NCI-H1694 (cell line): ENCODE measurements around the gene CENPB.
A peak's percentile ranks its signal among the peaks of the same experiment; 100 is the strongest.
"Not testable (repeated sequence)": the region's sequence is repeated elsewhere in the genome, so short reads cannot be mapped to it uniquely, and the experiment has no call there.

Experiments used
- DNase-seq: peaks from one replicate; lab custom pipeline; 2025; lab: John Stamatoyannopoulos, UW

The CENPB gene

DNA sequence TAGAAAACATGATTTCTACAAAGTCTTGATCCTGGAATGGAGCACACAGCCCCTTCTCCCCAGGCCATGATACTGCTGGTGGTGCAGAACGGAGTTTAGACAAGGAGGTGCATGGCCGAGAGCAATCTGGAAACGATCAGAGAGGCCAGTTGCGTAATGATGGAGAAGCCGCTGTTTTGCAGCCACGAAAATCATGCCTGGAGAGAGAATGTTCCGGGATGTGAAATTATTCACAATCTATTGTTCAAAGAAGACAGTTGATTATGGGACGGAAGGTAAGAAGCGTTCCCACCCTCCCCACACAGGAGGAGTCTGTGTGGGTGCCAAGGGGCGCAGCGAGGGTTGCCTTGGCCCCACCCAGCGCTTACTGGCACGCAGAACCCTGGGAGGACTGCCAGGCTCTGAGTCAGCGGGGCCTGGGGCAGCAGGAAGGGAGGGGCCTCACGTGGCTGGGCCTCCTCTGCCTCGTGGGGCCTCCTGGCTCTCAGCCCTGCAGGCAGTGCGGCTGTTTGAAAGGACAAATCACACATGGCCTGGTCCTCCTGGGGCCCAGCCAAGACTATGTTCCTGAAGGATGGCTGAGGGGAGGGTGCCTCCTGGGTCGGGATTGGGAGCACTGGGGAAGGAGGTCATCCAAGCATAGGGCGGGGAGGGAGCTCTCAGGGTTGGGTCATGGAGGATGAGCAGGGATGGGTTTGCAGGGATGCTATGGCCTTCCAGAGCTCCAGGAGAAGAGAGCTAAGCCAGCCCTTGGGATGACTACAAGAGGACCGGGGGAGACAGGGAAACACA is 25.1 kb upstream of the CENPB start:
- peak; percentile 98 for DNase-seq

DNA sequence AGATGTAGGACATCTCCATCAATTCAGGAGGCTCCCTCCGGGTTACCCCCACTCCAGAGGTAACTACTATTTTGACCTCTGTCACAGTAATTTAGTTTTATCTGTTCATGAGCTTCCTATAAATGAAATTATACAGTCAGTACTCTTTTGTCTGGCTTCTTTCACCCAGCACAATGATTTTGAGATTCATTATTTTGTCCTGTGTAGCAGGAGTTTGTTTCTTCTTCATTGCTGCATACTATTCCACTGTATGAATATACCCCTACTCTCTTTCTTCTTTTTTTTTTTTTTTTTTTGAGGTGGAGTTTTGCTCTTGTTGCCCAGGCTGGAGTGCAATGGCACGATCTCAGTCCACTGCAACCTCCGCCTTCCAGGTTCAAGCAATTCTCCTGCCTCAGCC is 22.0 kb upstream of the CENPB start:
- DNase-seq, result no peak

DNA sequence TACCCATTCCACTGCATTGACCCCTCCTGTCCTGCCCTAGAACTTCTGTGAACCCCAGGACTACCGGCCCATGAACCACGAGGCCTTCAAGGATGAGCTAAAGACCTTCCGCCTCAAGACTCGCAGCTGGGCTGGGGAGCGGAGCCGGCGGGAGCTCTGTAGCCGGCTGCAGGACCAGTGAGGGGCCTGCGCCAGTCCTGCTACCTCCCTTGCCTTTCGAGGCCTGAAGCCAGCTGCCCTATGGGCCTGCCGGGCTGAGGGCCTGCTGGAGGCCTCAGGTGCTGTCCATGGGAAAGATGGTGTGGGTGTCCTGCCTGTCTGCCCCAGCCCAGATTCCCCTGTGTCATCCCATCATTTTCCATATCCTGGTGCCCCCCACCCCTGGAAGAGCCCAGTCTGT is 18.2 kb upstream of the CENPB start:
- no peak for DNase-seq

DNA sequence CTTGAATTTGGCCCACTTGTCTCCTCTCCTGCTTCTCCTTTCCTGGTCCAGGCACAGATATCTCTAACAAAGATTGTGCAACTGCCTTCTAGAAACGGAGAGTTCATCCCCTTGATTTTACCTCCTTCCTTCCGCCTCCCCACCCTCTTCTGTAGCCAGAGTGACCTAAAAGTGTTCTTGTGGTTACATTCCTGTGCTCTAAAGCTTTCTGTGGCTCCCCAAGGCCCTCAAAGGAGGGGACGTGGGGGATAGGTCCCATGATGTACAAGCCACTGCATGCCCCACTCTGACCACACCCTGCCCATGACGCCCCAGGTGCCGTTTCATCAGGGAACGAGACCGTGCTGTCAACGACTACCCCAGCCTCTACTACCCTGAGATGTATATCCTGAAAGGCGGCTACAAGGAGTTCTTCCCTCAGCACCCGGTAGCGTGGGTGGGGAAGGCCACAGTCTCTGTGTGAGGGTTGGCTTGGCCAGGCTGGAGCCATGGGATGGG is 17.8 kb upstream of the CENPB start:
- DNase-seq, result no peak

DNA sequence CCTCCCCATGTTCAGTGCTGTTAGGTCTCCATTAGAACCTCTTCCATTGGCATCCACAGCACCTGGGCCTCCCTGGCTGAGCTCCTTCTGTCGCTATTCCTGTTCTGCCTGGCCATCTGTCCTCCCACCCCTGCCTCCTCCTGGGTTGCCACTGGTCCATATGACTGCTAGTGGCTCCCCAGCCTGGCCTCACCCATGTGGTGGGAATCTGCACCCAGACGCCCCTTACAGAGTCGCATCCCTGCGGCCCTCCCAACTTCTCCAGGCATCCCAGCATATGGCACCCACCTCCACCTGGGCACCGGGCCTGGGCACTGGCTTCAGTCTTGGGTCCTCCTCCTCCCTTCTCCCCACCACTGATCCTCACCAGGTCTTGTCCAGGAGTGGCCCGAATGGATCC is 17.3 kb upstream of the CENPB start:
- DNase-seq, result no peak

DNA sequence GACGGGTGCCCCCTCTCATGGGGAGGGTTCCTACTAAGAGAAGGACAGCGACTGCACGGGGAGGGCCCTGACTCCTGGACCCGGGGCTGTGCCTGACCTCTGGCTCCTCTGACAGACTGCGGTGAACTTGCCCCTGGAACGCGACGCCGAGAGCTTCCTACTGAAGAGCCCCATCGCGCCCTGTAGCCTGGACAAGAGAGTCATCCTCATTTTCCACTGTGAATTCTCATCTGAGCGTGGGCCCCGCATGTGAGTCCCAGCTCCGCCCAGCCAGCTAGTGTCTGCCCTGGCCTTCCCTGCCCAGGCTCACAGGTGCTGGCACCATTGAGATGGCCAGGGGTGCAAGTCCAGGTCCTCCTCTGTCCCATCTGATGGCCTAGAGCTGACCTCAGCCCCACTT is 16.7 kb upstream of the CENPB start:
- DNase-seq, result no peak

DNA sequence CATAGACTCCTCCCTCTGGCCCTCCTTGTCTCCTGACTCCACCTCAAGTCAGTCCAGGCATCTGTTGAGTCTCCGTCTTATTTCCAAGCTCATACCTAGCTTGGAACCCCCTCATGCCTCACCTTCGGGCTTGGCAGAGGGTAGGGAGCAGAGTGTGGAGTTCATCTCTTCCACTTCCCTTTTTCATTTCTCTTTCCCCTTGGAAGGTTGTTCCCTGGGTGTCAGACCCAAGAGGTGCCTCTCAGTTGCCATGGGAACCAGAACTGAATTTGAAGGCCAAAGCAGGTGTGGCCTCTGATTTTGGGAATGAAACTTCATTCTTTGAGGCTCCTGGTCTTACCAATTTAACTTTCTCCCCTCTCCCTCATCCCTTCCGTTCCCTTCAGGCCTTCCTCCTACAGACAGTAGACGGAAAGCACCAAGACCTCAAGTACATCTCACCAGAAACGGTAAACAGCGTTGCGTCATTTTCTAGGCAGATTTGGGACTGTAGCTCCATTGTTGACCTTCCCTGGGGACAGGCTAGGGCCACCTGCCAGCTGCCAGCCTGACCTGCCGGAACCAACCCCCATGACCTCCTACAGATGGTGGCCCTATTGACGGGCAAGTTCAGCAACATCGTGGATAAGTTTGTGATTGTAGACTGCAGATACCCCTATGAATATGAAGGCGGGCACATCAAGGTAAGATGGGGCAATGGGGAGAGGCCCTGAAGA is 16.1 kb upstream of the CENPB start:
- no peak for DNase-seq

DNA sequence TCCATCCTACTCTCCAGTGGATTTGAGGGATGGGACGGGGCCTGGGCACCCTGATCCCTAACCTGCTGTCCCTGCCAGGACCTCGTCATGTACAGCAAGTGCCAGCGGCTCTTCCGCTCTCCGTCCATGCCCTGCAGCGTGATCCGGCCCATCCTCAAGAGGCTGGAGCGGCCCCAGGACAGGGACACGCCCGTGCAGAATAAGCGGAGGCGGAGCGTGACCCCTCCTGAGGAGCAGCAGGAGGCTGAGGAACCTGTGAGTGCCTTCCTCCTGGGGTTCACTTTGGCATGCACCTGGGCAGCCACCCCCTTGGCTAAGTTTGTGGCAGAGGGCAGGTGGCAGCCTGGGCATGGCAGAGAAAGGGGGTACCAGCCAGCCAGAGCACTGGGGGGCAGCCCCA is 15.3 kb upstream of the CENPB start:
- DNase-seq, result no peak

DNA sequence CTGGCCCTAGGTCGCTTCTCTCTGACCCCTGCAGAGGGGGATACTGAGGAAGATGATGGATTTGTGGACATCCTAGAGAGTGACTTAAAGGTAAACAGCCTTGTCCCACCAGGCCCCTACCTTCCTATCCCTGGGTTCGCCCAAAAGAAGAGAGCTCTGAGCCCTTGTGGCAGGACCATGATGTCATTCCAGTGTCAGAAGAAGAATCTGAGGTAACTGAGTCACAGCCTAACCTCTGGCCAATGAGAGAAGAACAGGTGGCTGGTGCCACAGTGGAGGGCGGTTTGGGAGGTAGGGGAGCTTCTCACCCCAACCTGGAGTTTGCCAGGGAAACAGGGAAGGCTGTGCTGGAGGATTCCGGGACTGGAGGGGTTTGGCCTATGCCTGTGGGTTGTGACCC is 14.8 kb upstream of the CENPB start:
- DNase-seq, result no peak

DNA sequence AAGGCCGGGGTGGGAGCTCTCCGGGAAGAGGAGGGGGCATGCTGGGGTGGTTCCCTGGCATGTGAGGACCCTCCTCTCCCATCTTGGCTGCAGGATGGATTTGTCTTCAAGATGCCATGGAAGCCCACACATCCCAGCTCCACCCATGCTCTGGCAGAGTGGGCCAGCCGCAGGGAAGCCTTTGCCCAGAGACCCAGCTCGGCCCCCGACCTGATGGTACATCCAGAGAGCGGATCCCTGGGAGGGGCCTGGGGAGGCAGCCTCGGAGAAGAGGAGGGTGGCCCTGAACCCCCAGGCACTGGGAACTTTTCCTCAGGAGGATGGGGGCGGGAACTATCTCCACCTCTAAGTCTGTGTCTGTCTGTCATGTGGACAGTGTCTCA is 14.3 kb upstream of the CENPB start:
- no peak for DNase-seq

DNA sequence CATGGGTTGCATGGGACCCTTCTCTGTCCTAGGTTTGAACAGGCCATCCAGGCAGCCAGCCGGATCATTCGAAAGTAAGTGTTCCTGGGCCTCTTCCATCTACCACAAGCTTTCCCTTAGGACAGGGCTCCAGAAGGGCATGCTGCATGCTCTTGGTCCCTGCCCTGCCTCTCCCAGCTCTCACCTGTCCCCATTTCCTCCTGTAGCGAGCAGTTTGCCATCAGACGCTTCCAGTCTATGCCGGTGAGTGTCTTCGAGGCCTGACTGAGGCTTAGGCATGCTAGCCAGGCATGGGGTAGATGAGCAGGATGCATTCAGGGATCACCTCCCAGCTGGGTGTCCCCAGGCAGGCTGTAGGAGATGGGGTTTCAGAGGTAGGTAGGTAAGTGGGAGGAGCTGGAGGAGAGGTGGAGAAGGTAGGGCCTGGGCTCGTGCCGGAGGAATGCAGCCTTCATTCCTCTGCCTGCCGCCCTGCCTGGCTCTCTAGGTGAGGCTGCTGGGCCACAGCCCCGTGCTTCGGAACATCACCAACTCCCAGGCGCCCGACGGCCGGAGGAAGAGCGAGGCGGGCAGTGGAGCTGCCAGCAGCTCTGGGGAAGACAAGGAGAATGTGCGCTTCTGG is 13.8 kb upstream of the CENPB start:
- no peak for DNase-seq

DNA sequence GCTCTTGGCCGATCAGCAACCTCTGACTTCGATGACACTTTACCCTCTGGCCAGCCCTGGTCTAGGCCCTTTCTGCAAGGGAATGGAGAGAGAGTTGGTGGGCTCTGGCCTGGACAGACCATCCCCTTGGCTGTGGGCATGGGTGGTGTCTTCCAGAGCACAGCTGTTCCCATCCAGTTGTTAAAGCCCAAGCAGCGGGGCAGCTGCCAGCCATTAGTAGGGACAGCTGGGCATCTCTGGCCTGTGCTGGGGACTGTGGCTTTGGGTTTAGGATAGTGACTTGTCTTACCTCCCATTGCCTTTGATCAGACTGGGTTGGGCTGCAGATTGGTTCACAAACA is 12.3 kb upstream of the CENPB start:
- DNase-seq, result no peak

DNA sequence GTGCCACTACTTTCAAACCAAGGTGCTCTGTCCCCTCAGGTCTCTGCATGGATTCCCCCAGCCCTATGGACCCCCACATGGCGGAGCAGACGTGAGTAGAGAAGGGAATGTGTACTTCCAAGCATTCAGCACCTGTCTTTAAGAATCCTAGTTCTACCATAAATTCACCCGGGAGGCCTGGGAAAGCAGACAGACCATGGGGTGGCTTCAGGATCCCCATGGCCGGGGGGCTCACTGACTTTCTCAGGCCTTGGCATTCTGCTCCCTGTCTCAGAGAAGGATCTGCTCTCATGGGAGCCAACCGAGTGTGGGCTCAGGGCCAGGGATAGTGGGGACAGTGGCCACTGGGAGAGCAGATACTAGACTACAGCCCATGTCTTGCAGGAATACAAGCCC is 11.8 kb upstream of the CENPB start:
- no peak for DNase-seq

DNA sequence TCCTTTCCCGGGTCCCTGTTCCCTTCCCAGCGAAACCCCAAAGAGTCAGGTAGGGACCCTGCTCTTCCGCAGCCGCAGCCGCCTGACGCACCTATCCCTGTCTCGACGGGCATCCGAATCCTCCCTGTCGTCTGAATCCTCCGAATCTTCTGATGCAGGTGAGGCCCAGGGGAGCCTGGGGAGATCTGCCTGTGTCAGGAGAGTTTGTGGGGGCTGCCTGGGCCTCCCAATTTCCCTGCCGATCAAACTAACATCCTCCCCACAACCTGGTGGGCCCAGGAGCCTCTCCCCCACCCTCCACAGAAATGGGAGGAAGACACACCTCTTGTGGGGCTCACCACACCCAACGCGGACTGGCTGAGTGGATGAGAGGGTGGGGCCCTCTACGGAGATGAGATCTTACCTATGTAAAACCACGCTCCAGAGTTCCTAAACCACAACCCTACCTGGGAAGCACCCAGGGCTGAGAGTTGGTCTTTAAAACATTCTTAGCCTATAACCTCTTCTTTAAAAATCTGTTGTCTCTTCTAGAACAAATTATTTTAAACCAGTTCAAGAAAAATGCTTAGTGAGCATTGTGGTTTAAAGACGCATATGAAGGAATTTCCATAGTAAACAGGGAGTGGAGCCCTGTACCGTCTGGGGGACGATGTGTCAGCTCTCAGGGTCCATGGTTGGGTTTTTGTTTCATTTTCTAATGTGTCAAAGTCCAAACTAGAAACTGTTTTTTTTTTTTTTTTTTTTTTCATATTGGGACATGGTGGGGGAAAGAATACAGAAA is 11.2 kb upstream of the CENPB start:
- DNase-seq, result no peak

DNA sequence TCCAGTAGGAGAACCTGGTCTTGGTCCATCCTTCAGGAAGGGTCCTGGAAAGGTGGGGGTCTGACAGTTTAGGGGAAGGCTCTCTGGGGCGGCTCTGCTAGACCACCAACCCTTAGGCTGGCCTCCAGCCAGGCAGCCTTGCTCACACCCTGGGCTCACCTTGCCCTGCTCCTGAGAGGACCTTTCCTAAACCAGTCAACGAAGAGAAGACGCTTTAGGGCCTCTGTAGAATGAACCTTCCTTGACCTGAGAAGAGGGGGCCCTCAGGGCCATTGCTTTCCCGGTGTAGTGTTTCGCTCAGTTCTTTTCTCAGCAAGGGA is 10.6 kb upstream of the CENPB start:
- DNase-seq, result no peak

DNA sequence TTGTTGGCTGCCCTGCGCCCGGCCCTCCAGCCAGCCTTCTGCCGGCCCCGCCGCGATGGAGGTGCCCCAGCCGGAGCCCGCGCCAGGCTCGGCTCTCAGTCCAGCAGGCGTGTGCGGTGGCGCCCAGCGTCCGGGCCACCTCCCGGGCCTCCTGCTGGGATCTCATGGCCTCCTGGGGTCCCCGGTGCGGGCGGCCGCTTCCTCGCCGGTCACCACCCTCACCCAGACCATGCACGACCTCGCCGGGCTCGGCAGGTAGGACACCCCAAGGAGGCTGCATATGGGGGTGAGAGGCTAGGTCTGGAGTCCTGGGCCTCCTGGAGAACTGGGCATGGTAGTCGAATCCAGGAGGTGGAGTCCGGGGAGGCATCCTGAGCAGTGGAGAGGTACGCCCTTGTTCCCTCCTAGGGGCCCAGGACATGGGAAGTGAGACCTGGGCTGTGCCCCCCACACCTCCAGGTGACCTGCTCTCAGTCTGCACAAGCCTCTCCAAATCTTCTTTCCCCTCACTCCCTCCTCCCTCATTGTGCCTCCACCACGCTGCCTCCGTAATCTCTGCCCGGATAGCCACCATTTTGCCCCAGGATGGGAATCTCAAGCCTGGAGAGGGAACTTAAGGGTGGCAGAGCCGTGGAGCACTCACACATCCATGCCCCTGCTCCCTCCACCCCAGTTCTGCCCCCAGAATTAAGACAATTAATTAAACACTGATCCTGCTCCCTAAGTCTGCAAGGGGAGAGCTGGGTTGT is 10.1 kb upstream of the CENPB start:
- no peak for DNase-seq

DNA sequence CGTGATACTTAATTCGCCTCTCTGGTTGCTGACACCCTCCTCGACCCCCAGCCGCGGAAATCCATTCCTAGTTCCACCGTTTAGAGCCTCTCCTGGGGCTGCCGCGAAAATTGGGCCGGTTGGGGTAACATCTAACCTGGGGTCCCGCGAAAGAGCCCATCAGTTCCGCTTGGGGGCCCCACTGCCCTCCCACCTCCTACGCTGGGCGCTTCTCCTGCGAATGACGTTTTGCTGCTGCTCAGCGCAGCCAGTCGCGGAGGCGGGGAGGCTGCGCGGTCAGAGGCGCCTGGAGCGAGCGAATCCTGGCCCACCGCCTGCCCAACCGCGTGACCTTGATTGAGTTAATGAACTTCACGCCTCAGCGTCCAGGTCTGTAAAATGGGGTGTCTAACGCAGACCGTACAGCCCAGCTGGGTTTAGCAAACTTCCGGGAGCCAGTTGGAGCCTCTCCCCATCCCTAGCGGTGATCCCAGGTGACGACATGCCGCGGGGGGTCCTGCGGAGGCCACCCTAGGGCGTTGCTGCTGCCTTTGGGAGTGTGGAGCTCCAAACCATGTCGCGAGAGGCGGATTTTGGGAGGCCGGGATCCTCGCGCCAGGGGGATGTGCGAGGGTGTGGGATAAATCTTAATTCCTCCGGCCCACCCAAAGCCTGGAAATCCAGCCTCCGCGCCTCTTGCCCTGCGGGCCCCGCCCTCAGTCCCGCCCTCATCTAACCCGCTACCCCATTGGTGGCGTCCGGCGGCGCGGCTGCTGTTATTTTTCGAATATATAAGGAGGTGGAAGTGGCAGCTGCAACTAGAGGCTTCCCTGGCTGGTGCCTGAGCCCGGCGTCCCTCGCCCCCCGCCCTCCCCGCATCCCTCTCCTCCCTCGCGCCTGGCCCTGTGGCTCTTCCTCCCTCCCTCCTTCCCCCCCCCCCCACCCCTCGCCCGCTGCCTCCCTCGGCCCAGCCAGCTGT is 9.2 kb upstream of the CENPB start, which contains the start of gene CDC25B:
CDC25B (plus strand) TSS at position 800 of the 958 bp plus-strand sequence. CDS start 222 bp downstream, outside the sequence.
- DNase-seq, result peak; percentile 88

DNA sequence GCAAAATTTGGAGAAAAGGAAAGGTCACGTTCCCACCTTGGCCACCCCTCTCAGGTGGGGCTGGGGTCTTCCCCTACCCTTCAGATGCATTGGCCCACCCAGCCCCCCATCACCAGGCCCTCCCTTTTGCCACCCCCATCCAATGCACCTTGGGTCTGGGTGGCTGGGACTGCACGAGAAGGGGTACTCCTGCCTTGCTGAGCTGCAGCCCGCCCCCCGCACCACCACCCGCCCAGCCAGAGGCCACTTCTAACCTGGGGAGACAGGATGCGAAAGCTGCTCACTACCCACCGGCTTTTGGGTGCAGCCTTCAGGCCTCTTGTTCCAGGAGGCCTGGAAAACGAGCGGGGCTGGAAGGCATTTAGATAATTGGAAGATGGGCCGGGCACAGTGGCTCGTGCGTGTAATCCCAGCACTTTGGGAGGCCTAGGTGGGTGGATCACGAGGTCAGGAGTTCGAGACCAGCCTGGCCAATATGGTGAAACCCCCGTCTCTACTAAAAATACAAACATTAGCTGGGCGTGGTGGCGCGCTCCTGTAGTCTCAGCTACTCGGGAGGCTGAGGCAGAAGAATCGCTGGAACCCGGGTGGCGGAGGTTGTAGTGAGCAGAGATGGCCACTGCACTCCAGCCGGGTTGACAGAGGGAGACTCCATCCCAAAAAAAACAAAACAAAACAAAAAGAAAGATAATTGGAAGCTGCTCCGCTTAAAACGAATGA is 8.3 kb upstream of the CENPB start:
- DNase-seq, result no peak

DNA sequence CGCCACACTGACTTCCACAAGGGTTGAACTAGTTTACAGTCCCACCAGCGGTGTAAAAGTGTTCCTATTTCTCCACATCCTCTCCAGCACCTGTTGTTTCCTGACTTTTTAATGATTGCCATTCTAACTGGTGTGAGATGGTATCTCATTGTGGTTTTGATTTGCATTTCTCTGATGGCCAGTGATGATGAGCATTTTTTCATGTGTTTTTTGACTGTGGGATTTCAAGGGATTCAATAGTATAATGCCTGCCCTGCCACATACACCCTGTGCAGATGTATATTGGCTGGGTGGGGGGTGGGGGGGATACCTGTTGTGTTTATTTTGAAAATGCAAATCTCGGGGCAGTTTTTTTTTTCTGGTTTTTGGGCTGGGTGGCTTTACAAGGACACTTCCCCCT is 7.6 kb upstream of the CENPB start:
- not testable (repeated sequence) for DNase-seq

DNA sequence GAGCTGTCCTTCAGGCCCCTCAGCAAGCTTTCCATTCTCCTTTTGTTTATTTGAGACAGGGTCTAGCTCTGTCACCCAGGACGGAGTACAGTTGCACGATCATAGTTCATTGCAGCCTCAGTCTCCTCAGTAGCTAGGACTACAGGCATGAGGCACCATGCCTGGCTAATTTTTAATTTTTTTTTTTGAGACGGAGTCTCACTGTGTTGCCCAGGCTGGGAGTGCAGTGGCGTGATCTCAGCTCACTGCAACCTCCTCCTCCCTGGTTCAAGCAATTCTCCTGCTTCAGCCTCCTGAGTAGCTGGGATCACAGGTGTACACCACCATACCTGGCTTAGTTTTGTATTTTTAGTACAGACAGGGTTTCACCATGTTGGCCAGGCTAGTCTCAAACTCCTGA is 2.7 kb upstream of the CENPB start:
- DNase-seq, result not testable (repeated sequence)
